Stomach (tissue), 9 donors: Measurements from ENCODE around the gene HNRNPR. TPM values are rescaled to one million over a fixed set of nuclear protein-coding genes. Genes with fewer than 3 reads are reported as not detected.

Source experiments
- DNase-seq, 2 donors: peaks; one replicate each; pipeline versions ENCODE4 v3.0.0 to v3.0.0-alpha.2; 2013 to 2019
- H3K27ac ChIP-seq, 5 donors: fragments of 200-600 bp in 4 of 5; sonication (generic) in 4 of 5; one replicate each; pipeline ENCODE4 v1.5.1; 2013 to 2019; ENCODE audit warnings: mild to moderate bottlenecking in 1 of 5, moderate library complexity in 1 of 5
- H3K27me3 ChIP-seq, 3 donors: fragments of 200-600 bp; sonication (generic); one replicate each; pipeline ENCODE4 v1.5.1; 2017 to 2019; ENCODE audit warnings: mixed run types in 1 of 3
- H3K36me3 ChIP-seq, 4 donors: fragments of 200-600 bp; sonication (generic); 1 replicate in 3 of 4; 2 replicates in 1 of 4; pipeline ENCODE4 v1.5.1; 2016 to 2019
- H3K4me1 ChIP-seq, 4 donors: fragments of 200-600 bp; sonication (generic); one replicate each; pipeline ENCODE4 v1.5.1; 2016 to 2019
- H3K4me3 ChIP-seq, 4 donors: fragments of 200-600 bp; sonication (generic) in 3 of 4; one replicate each; pipeline ENCODE4 v1.5.1; 2016 to 2019; ENCODE audit warnings: mild to moderate bottlenecking in 1 of 4
- H3K9me3 ChIP-seq, 4 donors: fragments of 200-600 bp; sonication (generic); one replicate each; pipeline ENCODE4 v1.5.1; 2016 to 2019
- CTCF ChIP-seq, 7 experiments: fragments of 450-650 bp in 4 of 7; fragments of 200-600 bp in 3 of 7; sonication (generic) in 3 of 7; IDR thresholded peaks; one replicate each; pipeline ENCODE4 v1.5.1; 2016 to 2019; ENCODE audit warnings: antibody characterized with exemption in 7 of 7, control low read depth in 2 of 7, mild to moderate bottlenecking in 1 of 7
- EP300 ChIP-seq: sonication (generic); formaldehyde crosslinking; IDR thresholded peaks from one replicate; pipeline ENCODE4 v1.6.1; 2017; ENCODE audit warnings: antibody characterized with exemption
- POLR2A ChIP-seq, 4 donors: fragments of 450-650 bp; IDR thresholded peaks; one replicate each; pipeline ENCODE4 v1.6.1; 2016; ENCODE audit warnings: antibody characterized with exemption in 4 of 4, control low read depth in 2 of 4, mild to moderate bottlenecking in 1 of 4, moderate library complexity in 1 of 4
- POLR2AphosphoS5 ChIP-seq, 3 donors: sonication (generic); formaldehyde crosslinking; IDR thresholded peaks; one replicate each; pipeline ENCODE4 v1.6.1; 2016; ENCODE audit warnings: antibody characterized with exemption in 3 of 3
- WGBS, 5 donors: extraction: QIAGEN DNeasy Blood & Tissue Kit in 3 of 5; methylation state at CpG; one replicate each; pipeline versions ENCODE4 v1.1.5 to v1.1.7; 2013 to 2018; 5-methylcytosine and 5-hydroxymethylcytosine counted together
- intact Hi-C: fragments of 100-400 bp; cut with DNase I; formaldehyde crosslinking; loops from one replicate; pipeline ENCODE4 v1.15.1; 2023; ENCODE audit warnings: low total_unique reads
- polyA plus RNA-seq, 3 donors: library from polyadenylated mRNA; stranded (reverse); fragments of 200-250 nt; gene quantifications; one replicate each; pipeline ENCODE4 v1.2.3, GENCODE V29; 2013
- total RNA-seq, 5 donors: library from RNA; depleted of rRNA; stranded (reverse); fragments of >200 nt; gene quantifications; one replicate each; pipeline versions ENCODE4 v1.1.0 to v1.2.3, GENCODE V29; 2014 to 2016
- donor health status: healthy with polysubstance abuse.
- donor health status: Bipolar disorder and iron deficiency.
- donor health status: healthy.

HNRNPR gene
- total and polyA plus RNA-seq, 8 donors = 27.8 to 182 (median 49.6) TPM

GRCh38 chr1:23337869-23338268 is 6.2 kb downstream of the HNRNPR start:
- TF ChIP-seq EP300 = no peak
- no peak for TF ChIP-seq POLR2AphosphoS5 (IDR thresholded peaks at IDR 0.05)
- TF ChIP-seq POLR2A (IDR thresholded peaks at IDR 0.05) = no peak
- TF ChIP-seq CTCF (IDR thresholded peaks at IDR 0.05) = no peak
- H3K27ac ChIP-seq = no peak overlapping the region
- no peaks in the 10 kb centered on the region for H3K27me3 ChIP-seq
- intact Hi-C loops = no loop called here
- H3K4me1 ChIP-seq = peaks cover 34 to 62% (median 46%) of the 10 kb centered on the region in 4 donors
- peaks cover 26 to 54% (median 53%) of the 10 kb centered on the region in 4 donors for H3K36me3 ChIP-seq
- WGBS, 5 donors = 74 to 87% (median 83%) methylated on average over 2 of the region's 2 CpGs
- no peak for DNase-seq
- no peaks in the 10 kb centered on the region for H3K9me3 ChIP-seq
- H3K4me3 ChIP-seq = no peak overlapping the region

GRCh38 chr1:23331713-23332112 is 12.4 kb downstream of the HNRNPR start:
- H3K27ac ChIP-seq = no peak overlapping the region

GRCh38 chr1:23330846-23331245 is 13.2 kb downstream of the HNRNPR start:
- H3K27ac ChIP-seq = no peak overlapping the region
- H3K27me3 ChIP-seq = no peaks in the 10 kb centered on the region
- intact Hi-C loops = no loop called here
- no peaks in the 10 kb centered on the region for H3K9me3 ChIP-seq
- no peak for TF ChIP-seq EP300
- TF ChIP-seq POLR2A (IDR thresholded peaks at IDR 0.05) = no peak
- no peak for TF ChIP-seq CTCF (IDR thresholded peaks at IDR 0.05)
- no peak for TF ChIP-seq POLR2AphosphoS5 (IDR thresholded peaks at IDR 0.05)
- no peak overlapping the region for H3K4me3 ChIP-seq
- WGBS, 5 donors = 77 to 92% (median 89%) methylated on average over 1 of the region's 1 CpG
- peaks cover 53 to 100% (median 97%) of the 10 kb centered on the region in 4 donors for H3K36me3 ChIP-seq
- peaks cover 0 to 31% (median 20%) of the 10 kb centered on the region in 4 donors for H3K4me1 ChIP-seq
- no peak for DNase-seq

More at GRCh38 chr1:23331713-23332112, 12.4 kb downstream of the HNRNPR start:
- intact Hi-C loops = no loop called here
- H3K4me1 ChIP-seq = peaks cover 0 to 32% (median 20%) of the 10 kb centered on the region in 4 donors
- H3K27me3 ChIP-seq = no peaks in the 10 kb centered on the region
- TF ChIP-seq EP300 (no peak), POLR2A (IDR thresholded peaks at IDR 0.05) (no peak), POLR2AphosphoS5 (IDR thresholded peaks at IDR 0.05) (no peak), CTCF (IDR thresholded peaks at IDR 0.05) (no peak)
- no peak overlapping the region for H3K4me3 ChIP-seq
- WGBS, 5 donors = 90 to 96% (median 93%) methylated on average over 8 of the region's 8 CpGs
- no peaks in the 10 kb centered on the region for H3K9me3 ChIP-seq
- DNase-seq = no peak
- peaks cover 51 to 100% (median 97%) of the 10 kb centered on the region in 4 donors for H3K36me3 ChIP-seq

- no peak for DNase-seq
- Histone ChIP-seq H3K4me1 (peaks cover 0 to 35% (median 19%) of the 10 kb centered on the region in 4 donors), H3K36me3 (peaks cover 29 to 98% (median 95%) of the 10 kb centered on the region in 4 donors), H3K9me3 (no peaks in the 10 kb centered on the region), H3K27me3 (no peaks in the 10 kb centered on the region), H3K4me3 (no peak overlapping the region), H3K27ac (no peak overlapping the region)
- TF ChIP-seq CTCF (IDR thresholded peaks at IDR 0.05) = no peak
- no peak for TF ChIP-seq EP300
- intact Hi-C loops = no loop called here
- 74 to 85% (median 81%) methylated on average over 2 of the region's 2 CpGs for WGBS, 5 donors
These were observed 18.7 kb downstream of the HNRNPR start for GRCh38 chr1:23325393-23325792.
